Thyroid gland (tissue), 4 donors: Measurements from ENCODE around the gene FPR2. TPM values are rescaled to one million over a fixed set of nuclear protein-coding genes. Genes with fewer than 3 reads are reported as not detected.

Experiments
- DNase-seq, 2 donors: peaks; one replicate each; pipeline ENCODE4 v3.0.0-alpha.2; 2019
- H3K27ac ChIP-seq, 3 donors: fragments of 200-600 bp; sonication (generic); 1 replicate in 2 of 3; 2 replicates in 1 of 3; pipeline ENCODE4 v1.5.1; 2016 to 2019; ENCODE audit warnings: mild to moderate bottlenecking in 1 of 3, moderate library complexity in 1 of 3
- H3K27me3 ChIP-seq: fragments of 200-600 bp; sonication (generic); one replicate; pipeline ENCODE4 v1.5.1; 2019
- H3K36me3 ChIP-seq, 2 donors: fragments of 200-600 bp; sonication (generic); one replicate each; pipeline ENCODE4 v1.5.1; 2016 to 2019
- H3K4me1 ChIP-seq, 2 donors: fragments of 200-600 bp; sonication (generic); one replicate each; pipeline ENCODE4 v1.5.1; 2017 to 2019
- H3K4me3 ChIP-seq, 3 donors: fragments of 200-600 bp; sonication (generic); replicated peaks in 1 of 3; 1 replicate in 2 of 3; 2 replicates in 1 of 3; pipeline ENCODE4 v1.5.1; 2016; ENCODE audit warnings: mild to moderate bottlenecking in 1 of 3
- H3K9me3 ChIP-seq: fragments of 200-600 bp; sonication (generic); one replicate; pipeline ENCODE4 v1.5.1; 2017
- POLR2A ChIP-seq, 2 donors: fragments of 450-650 bp; IDR thresholded peaks; one replicate each; pipeline ENCODE4 v1.6.1; 2017; ENCODE audit warnings: antibody characterized with exemption in 2 of 2, mild to moderate bottlenecking in 2 of 2, moderate library complexity in 1 of 2
- WGBS, 2 donors: methylation state at CpG; one replicate each; pipeline ENCODE4 v1.1.5; 2017; 5-methylcytosine and 5-hydroxymethylcytosine counted together
- intact Hi-C: fragments of 100-400 bp; cut with DNase I; formaldehyde crosslinking; loops from one replicate; pipeline ENCODE4 v1.15.1; 2023
- total RNA-seq, 4 donors: library from RNA; depleted of rRNA; stranded (reverse); fragments of >200 nt; gene quantifications; one replicate each; pipeline ENCODE4 v1.2.3, GENCODE V29; 2016
- TF ChIP-seq, protein P1 (sequence below), 6 experiments: fragments of 200-600 bp in 3 of 6; fragments of 450-650 bp in 3 of 6; sonication (generic) in 3 of 6; IDR thresholded peaks; one replicate each; pipeline ENCODE4 v1.5.1; 2016 to 2019; ENCODE audit warnings: antibody characterized with exemption in 6 of 6, mild to moderate bottlenecking in 2 of 6, inconsistent platforms in 1 of 6, moderate library complexity in 1 of 6

Gene FPR2, protein sequence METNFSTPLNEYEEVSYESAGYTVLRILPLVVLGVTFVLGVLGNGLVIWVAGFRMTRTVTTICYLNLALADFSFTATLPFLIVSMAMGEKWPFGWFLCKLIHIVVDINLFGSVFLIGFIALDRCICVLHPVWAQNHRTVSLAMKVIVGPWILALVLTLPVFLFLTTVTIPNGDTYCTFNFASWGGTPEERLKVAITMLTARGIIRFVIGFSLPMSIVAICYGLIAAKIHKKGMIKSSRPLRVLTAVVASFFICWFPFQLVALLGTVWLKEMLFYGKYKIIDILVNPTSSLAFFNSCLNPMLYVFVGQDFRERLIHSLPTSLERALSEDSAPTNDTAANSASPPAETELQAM
- total RNA-seq, result under 1 TPM in 3 of 4 donors, not detected in 1; 0.11 to 0.94 (median 0.39) TPM

DNA sequence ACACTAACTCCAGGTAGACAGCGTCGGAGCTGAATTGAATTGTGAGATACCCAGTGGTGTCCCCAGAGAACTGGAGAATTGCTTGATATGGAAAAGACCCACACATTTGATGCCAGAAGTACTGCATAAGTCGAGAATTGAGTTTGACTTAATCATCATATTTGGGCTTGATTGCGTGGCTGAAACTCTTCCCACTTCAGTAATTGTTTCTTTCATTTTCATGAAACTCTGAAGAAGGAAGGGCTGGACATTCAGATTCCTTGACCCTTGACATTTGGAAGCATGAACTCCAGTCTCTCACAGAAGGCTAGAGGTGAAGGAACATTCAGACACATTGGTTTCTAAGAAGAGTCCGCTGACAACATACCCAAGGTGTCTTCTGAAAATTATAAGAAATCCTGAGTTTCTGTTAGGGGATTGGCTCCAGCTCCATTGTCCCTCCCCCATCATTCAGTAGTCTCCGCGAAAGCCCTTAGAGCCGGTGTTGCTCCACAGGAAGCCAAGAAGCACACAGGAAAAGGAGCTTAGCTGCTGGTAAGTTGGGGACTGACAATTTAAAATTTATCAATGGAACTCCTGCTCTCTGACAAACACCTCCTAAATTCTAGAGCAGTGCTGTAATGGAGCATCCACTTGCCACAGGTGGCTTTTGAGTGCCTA is at the start of gene FPR2:
FPR2 (plus strand) TSS at position 484 of the 660 bp plus-strand sequence. CDS start 7,479 bp downstream, outside the sequence.
- H3K27ac ChIP-seq, result no peak within 1 kb of the TSS
- no peak within 1 kb of the TSS for H3K4me3 ChIP-seq
- TF ChIP-seq, protein P1, sequence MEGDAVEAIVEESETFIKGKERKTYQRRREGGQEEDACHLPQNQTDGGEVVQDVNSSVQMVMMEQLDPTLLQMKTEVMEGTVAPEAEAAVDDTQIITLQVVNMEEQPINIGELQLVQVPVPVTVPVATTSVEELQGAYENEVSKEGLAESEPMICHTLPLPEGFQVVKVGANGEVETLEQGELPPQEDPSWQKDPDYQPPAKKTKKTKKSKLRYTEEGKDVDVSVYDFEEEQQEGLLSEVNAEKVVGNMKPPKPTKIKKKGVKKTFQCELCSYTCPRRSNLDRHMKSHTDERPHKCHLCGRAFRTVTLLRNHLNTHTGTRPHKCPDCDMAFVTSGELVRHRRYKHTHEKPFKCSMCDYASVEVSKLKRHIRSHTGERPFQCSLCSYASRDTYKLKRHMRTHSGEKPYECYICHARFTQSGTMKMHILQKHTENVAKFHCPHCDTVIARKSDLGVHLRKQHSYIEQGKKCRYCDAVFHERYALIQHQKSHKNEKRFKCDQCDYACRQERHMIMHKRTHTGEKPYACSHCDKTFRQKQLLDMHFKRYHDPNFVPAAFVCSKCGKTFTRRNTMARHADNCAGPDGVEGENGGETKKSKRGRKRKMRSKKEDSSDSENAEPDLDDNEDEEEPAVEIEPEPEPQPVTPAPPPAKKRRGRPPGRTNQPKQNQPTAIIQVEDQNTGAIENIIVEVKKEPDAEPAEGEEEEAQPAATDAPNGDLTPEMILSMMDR (IDR thresholded peaks at IDR 0.05), result no peak
- no peak for TF ChIP-seq POLR2A (IDR thresholded peaks at IDR 0.05)
- H3K9me3 ChIP-seq, result no peaks in the 10 kb centered on the region
- H3K4me1 ChIP-seq, result no peaks in the 10 kb centered on the region
- no peaks in the 10 kb centered on the region for H3K27me3 ChIP-seq
- intact Hi-C loops, result no loop called here
- no peak for DNase-seq
- 55 to 59% methylated on average over 8 of the region's 8 CpGs for WGBS, 2 donors
- no peaks in the 10 kb centered on the region for H3K36me3 ChIP-seq

DNA sequence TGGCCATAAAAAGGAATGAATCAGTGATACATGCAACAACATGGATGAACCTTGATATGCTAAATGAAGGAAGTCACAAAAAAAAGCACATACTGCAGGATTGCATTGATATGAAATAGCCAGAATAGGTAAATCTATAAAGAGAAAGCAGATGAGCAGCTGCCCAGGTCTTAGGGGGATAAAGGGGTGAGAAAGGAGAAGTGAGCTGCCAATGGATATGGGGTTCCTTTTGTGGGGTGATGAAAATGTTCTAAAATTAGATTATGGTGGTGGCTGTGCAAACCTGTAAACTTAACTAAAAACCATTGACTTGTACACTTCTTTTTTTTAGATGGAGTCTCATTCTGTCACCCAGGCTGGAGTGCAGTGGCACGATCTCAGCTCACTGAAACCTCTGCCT is 49.3 kb upstream of the FPR2 start:
- Histone ChIP-seq H3K4me3 (no peak overlapping the region), H3K36me3 (no peaks in the 10 kb centered on the region), H3K4me1 (no peaks in the 10 kb centered on the region), H3K9me3 (no peaks in the 10 kb centered on the region), H3K27ac (no peak overlapping the region), H3K27me3 (no peaks in the 10 kb centered on the region)
- WGBS, 2 donors, result 68 to 96% methylated on average over 1 of the region's 1 CpG
- intact Hi-C loops, result no loop called here
- no peak for DNase-seq
- TF ChIP-seq POLR2A (IDR thresholded peaks at IDR 0.05), result no peak
- TF ChIP-seq, protein P1 (IDR thresholded peaks at IDR 0.05), result no peak

DNA sequence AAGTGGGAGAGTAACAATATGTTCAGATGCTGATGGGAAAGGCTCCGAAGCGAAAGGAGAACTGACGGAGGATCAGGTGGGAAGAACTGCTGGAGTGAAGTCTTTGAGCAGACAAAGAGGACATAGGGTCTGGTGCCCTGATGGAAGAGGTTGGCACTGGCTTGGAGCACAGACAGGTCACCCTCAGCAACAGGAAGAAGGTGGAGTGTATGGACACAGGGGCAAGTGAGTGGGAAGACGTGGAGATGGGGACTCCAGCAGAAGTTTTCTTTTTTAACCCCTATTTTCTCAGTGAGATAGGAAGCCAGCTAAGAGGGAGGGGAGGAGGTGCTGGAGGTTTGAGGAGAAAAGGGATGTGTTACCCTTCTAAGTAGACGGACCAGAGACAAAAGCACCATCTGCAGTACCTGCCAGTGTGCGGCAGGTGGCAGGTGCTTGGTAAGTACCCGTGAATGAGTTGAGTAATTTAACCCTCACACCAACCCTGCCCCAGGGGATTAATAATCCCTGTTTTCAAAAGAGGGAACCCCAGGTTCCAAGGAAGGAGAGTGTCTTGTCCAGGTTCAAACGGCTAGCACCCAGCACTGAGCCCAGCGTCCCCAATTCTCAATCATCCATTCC is 48.4 kb upstream of the FPR2 start:
- DNase-seq, result peak; percentile 20 to 37
- Histone ChIP-seq H3K9me3 (no peaks in the 10 kb centered on the region), H3K36me3 (no peaks in the 10 kb centered on the region), H3K27me3 (peaks cover 4% of the 10 kb centered on the region), H3K4me3 (no peak overlapping the region), H3K27ac (no peak overlapping the region), H3K4me1 (no peaks in the 10 kb centered on the region)
- intact Hi-C loops, result no loop called here
- TF ChIP-seq, protein P1 (IDR thresholded peaks at IDR 0.05), result peak in 3 of 6 experiments; percentile 34 to 47 (median 39)
- no peak for TF ChIP-seq POLR2A (IDR thresholded peaks at IDR 0.05)
- WGBS, 2 donors, result 43 to 46% methylated on average over 9 of the region's 9 CpGs

DNA sequence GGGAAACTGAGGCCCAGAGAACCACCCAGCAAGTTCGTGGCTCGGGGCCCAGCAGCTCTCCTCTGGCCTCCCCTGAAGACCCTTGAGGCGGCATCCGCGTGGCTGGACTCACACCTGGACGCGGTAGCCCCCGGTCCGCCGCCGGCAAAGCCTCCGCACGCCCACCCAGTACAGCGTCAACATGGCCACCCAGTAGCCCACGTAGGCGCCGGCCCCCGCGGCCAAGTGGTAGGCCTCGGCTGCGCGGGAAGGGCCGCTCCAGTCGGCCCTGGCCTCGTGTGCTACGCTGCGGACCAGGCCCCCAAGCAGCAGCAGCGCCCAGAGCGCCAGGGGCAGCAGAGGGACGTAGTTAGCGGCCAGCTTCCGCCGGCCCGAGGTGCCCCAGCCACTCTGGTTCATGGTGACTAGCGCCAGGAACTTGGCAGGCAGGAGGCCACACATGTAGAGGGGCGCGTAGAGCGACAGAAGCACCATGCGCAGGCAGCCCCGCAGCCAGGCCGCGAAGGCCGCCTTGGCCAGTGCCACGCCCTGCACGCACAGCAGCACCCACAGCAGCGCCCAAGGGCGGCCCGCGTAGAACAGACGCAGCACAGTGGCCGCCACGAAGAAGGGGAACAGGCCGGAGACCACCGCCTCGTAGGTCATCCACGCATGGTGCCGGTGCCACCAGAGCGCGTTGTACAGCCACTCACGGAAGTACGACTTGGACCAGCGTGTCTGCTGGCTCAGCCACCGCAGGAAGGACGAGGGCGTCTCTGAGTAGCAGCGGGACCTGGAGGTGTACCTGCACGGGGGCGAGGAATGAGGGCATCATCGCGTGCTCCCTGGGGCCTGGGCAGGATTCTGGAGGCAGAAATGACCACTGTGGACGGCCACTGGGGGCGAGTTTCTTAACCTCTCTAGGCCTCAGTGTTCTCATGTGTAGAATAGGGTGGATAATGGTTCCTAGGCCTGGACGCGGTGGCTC is 47.4 kb upstream of the FPR2 start:
- H3K4me1 ChIP-seq, result no peaks in the 10 kb centered on the region
- DNase-seq, result no peak

More for the DNA sequence above, 47.4 kb upstream of the FPR2 start:
- H3K36me3 ChIP-seq, result no peaks in the 10 kb centered on the region
- intact Hi-C loops, result no loop called here
- H3K4me3 ChIP-seq, result no peak overlapping the region
- no peak overlapping the region for H3K27ac ChIP-seq
- no peak for TF ChIP-seq POLR2A (IDR thresholded peaks at IDR 0.05)
- TF ChIP-seq, protein P1 (IDR thresholded peaks at IDR 0.05), result no peak
- no peaks in the 10 kb centered on the region for H3K9me3 ChIP-seq
- WGBS, 2 donors, result 86 to 89% methylated on average over 50 to 57 of the region's 74 CpGs
- peaks cover 4% of the 10 kb centered on the region for H3K27me3 ChIP-seq
